ENCODE results near the gene SOCS1.

DNA sequence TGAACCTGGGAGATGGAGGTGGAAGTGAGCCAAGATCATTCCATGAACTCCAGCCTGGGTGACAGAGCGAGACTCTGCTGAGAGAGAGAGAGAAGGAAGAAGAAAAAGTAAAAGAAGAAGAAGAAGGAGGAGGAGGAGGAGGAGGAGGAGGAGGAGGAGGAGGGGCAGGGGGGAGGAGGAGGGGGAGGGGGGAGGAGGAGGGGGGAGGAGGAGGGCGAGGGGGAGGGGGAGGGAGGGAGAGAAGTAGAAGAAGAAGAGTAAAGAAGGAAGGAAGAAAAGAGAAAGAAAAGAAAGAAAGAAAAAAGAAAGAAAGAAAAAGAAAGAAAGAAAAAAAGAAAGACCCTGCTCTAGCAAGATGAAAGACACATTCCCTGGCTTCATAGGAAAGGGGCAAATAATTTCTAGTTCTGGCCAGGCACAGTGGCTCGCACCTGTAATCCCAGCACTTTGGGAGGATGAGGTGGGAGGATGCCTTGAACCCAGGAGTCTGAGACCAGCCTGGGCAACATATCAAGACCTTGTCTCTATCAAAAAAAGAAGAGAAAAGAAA is 23.6 kb downstream of the SOCS1 start:
- no peak for TF ChIP-seq EZH2 (IDR thresholded peaks at IDR 0.05; ENCODE audit: borderline replicate concordance)
- TF ChIP-seq, protein P1, sequence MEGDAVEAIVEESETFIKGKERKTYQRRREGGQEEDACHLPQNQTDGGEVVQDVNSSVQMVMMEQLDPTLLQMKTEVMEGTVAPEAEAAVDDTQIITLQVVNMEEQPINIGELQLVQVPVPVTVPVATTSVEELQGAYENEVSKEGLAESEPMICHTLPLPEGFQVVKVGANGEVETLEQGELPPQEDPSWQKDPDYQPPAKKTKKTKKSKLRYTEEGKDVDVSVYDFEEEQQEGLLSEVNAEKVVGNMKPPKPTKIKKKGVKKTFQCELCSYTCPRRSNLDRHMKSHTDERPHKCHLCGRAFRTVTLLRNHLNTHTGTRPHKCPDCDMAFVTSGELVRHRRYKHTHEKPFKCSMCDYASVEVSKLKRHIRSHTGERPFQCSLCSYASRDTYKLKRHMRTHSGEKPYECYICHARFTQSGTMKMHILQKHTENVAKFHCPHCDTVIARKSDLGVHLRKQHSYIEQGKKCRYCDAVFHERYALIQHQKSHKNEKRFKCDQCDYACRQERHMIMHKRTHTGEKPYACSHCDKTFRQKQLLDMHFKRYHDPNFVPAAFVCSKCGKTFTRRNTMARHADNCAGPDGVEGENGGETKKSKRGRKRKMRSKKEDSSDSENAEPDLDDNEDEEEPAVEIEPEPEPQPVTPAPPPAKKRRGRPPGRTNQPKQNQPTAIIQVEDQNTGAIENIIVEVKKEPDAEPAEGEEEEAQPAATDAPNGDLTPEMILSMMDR (IDR thresholded peaks at IDR 0.05; ENCODE audit: poor library complexity), result no peak
- TF ChIP-seq EZH2phosphoT487 (IDR thresholded peaks at IDR 0.05; ENCODE audit: low read depth, severe bottlenecking, unreplicated experiment), result no peak
